ENCODE data around the gene PCDH15. TPM values are rescaled to one million over a fixed set of nuclear protein-coding genes. Genes with fewer than 3 reads are reported as not detected.

PCDH15 gene
- total RNA-seq, 1 experiment from 2014 or later: not detected

DNA sequence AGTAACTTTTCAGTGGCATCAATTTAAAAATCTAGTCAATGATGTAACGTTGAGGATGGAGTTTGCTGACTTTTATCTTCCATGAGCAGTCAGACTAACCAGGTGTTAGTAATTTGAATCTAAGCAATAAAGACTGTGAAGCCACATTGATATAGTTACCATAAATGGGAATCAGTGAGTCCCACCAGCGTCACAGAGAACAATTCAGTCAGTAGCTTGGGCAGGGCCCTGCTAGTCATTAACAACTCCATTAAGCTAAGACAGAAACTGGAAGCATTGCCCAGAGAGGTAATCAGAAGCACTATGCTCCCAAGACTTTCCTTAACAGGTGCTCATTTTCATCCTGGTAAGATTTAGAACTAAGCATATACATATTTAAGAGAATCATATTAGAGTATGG lies 315.1 kb downstream of the PCDH15 start:
- no peak for TF ChIP-seq EZH2 (IDR thresholded peaks at IDR 0.05; ENCODE audit: borderline replicate concordance, low read depth, low read length, poor library complexity, severe bottlenecking)
- TF ChIP-seq, protein P1, sequence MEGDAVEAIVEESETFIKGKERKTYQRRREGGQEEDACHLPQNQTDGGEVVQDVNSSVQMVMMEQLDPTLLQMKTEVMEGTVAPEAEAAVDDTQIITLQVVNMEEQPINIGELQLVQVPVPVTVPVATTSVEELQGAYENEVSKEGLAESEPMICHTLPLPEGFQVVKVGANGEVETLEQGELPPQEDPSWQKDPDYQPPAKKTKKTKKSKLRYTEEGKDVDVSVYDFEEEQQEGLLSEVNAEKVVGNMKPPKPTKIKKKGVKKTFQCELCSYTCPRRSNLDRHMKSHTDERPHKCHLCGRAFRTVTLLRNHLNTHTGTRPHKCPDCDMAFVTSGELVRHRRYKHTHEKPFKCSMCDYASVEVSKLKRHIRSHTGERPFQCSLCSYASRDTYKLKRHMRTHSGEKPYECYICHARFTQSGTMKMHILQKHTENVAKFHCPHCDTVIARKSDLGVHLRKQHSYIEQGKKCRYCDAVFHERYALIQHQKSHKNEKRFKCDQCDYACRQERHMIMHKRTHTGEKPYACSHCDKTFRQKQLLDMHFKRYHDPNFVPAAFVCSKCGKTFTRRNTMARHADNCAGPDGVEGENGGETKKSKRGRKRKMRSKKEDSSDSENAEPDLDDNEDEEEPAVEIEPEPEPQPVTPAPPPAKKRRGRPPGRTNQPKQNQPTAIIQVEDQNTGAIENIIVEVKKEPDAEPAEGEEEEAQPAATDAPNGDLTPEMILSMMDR (conservative IDR thresholded peaks at IDR 0.05; ENCODE audit: low read depth, low read length): no peak
- H3K36me3 ChIP-seq (ENCODE audit: insufficient read depth, low read length, poor library complexity, severe bottlenecking): no peaks in the 10 kb centered on the region
- ChIA-PET POLR2A (ENCODE audit: low non-redundant PET) (no interaction called here), CTCF (no interaction called here)
- DNase-seq (ENCODE audit: low spot score): no peak
- no peak overlapping the region for H3K27ac ChIP-seq (ENCODE audit: low read depth, low read length, poor library complexity, severe bottlenecking)
- H3K4me3 ChIP-seq (ENCODE audit: low read depth, low read length, poor library complexity, severe bottlenecking): no peak overlapping the region
- no peaks in the 10 kb centered on the region for H3K4me1 ChIP-seq (ENCODE audit: insufficient read depth, low read length, poor library complexity, severe bottlenecking)
- no TSS peak for BruUV-seq (replicated peaks)
- intact Hi-C loops (cut with micrococcal nuclease; ENCODE audit: unreplicated experiment): no loop called here
- peaks cover 46% of the 10 kb centered on the region for H3K9me3 ChIP-seq (ENCODE audit: low read depth, low read length, poor library complexity, severe bottlenecking)
- no peaks in the 10 kb centered on the region for H3K27me3 ChIP-seq (replicated peaks; ENCODE audit: insufficient read depth, low read depth, low read length, poor library complexity)

DNA sequence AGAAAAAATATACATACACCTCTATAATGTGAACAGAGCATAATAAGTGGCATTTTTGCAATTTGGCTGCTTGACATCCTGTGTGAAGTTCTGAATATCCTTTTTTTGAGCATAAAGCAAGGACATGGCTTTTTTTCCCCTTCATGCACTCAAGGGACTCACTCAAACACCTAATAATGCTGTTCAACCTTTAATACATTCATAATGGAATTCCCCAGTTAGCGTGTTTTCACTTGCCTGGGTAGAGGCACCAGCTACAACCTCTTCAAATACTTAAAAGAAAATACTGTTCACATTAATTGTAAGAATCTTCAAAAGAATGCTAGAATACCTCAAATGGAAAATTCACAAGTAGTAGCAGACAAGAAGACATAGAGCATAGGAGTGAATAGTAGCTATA lies 316.8 kb downstream of the PCDH15 start:
- no peaks in the 10 kb centered on the region for H3K36me3 ChIP-seq (ENCODE audit: insufficient read depth, low read length, poor library complexity, severe bottlenecking)
- peaks cover 35% of the 10 kb centered on the region for H3K9me3 ChIP-seq (ENCODE audit: low read depth, low read length, poor library complexity, severe bottlenecking)
- ChIA-PET POLR2A (ENCODE audit: low non-redundant PET) (no interaction called here), CTCF (no interaction called here)
- DNase-seq (ENCODE audit: low spot score): no peak
- H3K4me1 ChIP-seq (ENCODE audit: insufficient read depth, low read length, poor library complexity, severe bottlenecking): no peaks in the 10 kb centered on the region
- TF ChIP-seq, protein P1 (conservative IDR thresholded peaks at IDR 0.05; ENCODE audit: low read depth, low read length): no peak
- TF ChIP-seq EZH2 (IDR thresholded peaks at IDR 0.05; ENCODE audit: borderline replicate concordance, low read depth, low read length, poor library complexity, severe bottlenecking): no peak
- intact Hi-C loops (cut with micrococcal nuclease; ENCODE audit: unreplicated experiment): no loop called here
- BruUV-seq (replicated peaks): no TSS peak
- no peak overlapping the region for H3K4me3 ChIP-seq (ENCODE audit: low read depth, low read length, poor library complexity, severe bottlenecking)
- H3K27me3 ChIP-seq (replicated peaks; ENCODE audit: insufficient read depth, low read depth, low read length, poor library complexity): no peaks in the 10 kb centered on the region
- H3K27ac ChIP-seq (ENCODE audit: low read depth, low read length, poor library complexity, severe bottlenecking): no peak overlapping the region

DNA sequence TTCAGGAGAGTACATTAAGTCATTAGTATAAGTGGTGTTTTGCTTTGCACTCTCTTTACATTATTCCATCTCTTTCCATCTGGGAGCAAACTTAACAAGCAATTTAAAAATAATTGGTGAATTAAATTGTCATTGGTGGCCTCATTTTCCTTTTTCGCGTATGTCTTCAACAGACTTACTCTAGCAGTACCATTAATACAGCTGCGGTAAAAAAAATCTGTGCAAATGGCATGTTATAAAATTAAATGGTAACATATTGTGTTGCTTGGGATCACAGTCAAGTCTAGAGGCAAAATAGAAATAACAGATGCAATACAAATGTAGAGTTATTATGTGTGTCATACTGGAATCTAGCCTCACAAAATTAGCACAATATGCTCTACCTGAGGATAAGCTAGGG lies 322.4 kb downstream of the PCDH15 start:
- no TSS peak for BruUV-seq (replicated peaks)
- Histone ChIP-seq H3K4me3 (ENCODE audit: low read depth, low read length, poor library complexity, severe bottlenecking) (no peak overlapping the region), H3K27me3 (replicated peaks; ENCODE audit: insufficient read depth, low read depth, low read length, poor library complexity) (no peaks in the 10 kb centered on the region), H3K4me1 (ENCODE audit: insufficient read depth, low read length, poor library complexity, severe bottlenecking) (no peaks in the 10 kb centered on the region), H3K9me3 (ENCODE audit: low read depth, low read length, poor library complexity, severe bottlenecking) (peaks cover 22% of the 10 kb centered on the region), H3K36me3 (ENCODE audit: insufficient read depth, low read length, poor library complexity, severe bottlenecking) (no peaks in the 10 kb centered on the region), H3K27ac (ENCODE audit: low read depth, low read length, poor library complexity, severe bottlenecking) (no peak overlapping the region)
- no peak for DNase-seq (ENCODE audit: low spot score)
- intact Hi-C loops (cut with micrococcal nuclease; ENCODE audit: unreplicated experiment): no loop called here
- ChIA-PET POLR2A (ENCODE audit: low non-redundant PET) (no interaction called here), CTCF (no interaction called here)
- TF ChIP-seq, protein P1 (conservative IDR thresholded peaks at IDR 0.05; ENCODE audit: low read depth, low read length): no peak
- no peak for TF ChIP-seq EZH2 (IDR thresholded peaks at IDR 0.05; ENCODE audit: borderline replicate concordance, low read depth, low read length, poor library complexity, severe bottlenecking)

Data from A673 (cell line).